Endodermal cell (in vitro differentiated cells): ENCODE results near the gene CCNQ. TPM values are rescaled to one million over a fixed set of nuclear protein-coding genes. Genes with fewer than 3 reads are reported as not detected.
A peak's percentile ranks its signal among the peaks of the same experiment; 100 is the strongest.

Experiments used
- DNase-seq: peaks from one replicate; pipeline ENCODE4 v3.0.0-alpha.2; 2017
- H3K27ac ChIP-seq: 2 replicates; pipeline ENCODE4 v1.5.1; 2013; ENCODE audit warnings: mild to moderate bottlenecking, low read depth, low read length, moderate library complexity
- H3K27me3 ChIP-seq: 2 replicates; pipeline ENCODE4 v1.6.1; 2013; ENCODE audit warnings: mild to moderate bottlenecking, low read length, moderate library complexity; ENCODE audit not compliant: insufficient read depth, control insufficient read depth, poor library complexity, severe bottlenecking
- H3K36me3 ChIP-seq: 2 replicates; pipeline ENCODE4 v1.7.0; 2013; ENCODE audit warnings: mild to moderate bottlenecking, low read length, moderate library complexity; ENCODE audit not compliant: control insufficient read depth, insufficient read depth
- H3K4me1 ChIP-seq: one replicate; pipeline ENCODE4 v1.7.0; 2013; ENCODE audit warnings: low read length; ENCODE audit not compliant: control insufficient read depth, insufficient read depth
- H3K4me3 ChIP-seq: 2 replicates; pipeline ENCODE4 v1.5.1; 2013; ENCODE audit warnings: mild to moderate bottlenecking, low read length, moderate library complexity
- H3K9ac ChIP-seq: 2 replicates; pipeline ENCODE4 v1.6.1; 2013; ENCODE audit warnings: mild to moderate bottlenecking, low read length, moderate library complexity; ENCODE audit not compliant: poor library complexity, severe bottlenecking; ENCODE audit errors: extremely low read depth
- H3K9me3 ChIP-seq: 2 replicates; pipeline ENCODE4 v1.6.1; 2013; ENCODE audit warnings: mild to moderate bottlenecking, low read length, moderate library complexity; ENCODE audit not compliant: control insufficient read depth
- H3K27ac Mint-ChIP-seq: 2 replicates; pipeline ENCODE4 v1.8.0; 2020; ENCODE audit warnings: mixed read lengths
- H3K27me3 Mint-ChIP-seq: 2 replicates; pipeline ENCODE4 v1.8.0; 2021; ENCODE audit warnings: mild to moderate bottlenecking, mixed read lengths; ENCODE audit not compliant: insufficient read depth
- H3K36me3 Mint-ChIP-seq: 2 replicates; pipeline ENCODE4 v1.8.0; 2020; ENCODE audit warnings: low read depth, mixed read lengths
- H3K4me1 Mint-ChIP-seq: 2 replicates; pipeline ENCODE4 v1.8.0; 2020; ENCODE audit warnings: mixed read lengths
- H3K4me3 Mint-ChIP-seq: 2 replicates; pipeline ENCODE4 v1.8.0; 2020; ENCODE audit warnings: mild to moderate bottlenecking, moderate library complexity, mixed read lengths
- H3K9me3 Mint-ChIP-seq: 2 replicates; pipeline ENCODE4 v1.8.0; 2020; ENCODE audit warnings: mild to moderate bottlenecking, mixed read lengths
- CTCF ChIP-seq: fragments of 200-600 bp; sonication (generic); conservative IDR thresholded peaks from 2 replicates; pipeline ENCODE4 v1.5.0; 2021; ENCODE audit warnings: antibody characterized with exemption, mild to moderate bottlenecking
- WGBS, 2 experiments: methylation state at CpG; one replicate each; pipeline versions ENCODE4 v1.1.5 to v1.1.7; 2013; ENCODE audit warnings: missing lambda C conversion rate in 2 of 2, mixed read lengths in 1 of 2; ENCODE audit not compliant: insufficient coverage in 1 of 2, insufficient read length in 1 of 2; 5-methylcytosine and 5-hydroxymethylcytosine counted together
- total RNA-seq, 2 donors: library from RNA; stranded (reverse); fragmentation: NEBNext Ultra II Directional in 1 of 2; extraction: Animal tissue kit (Norgen Biotek cat#: 25700) in 1 of 2; gene quantifications; 2 replicates in 1 of 2; 3 replicates in 1 of 2; pipeline ENCODE4 v1.2.1, GENCODE V29; 2021

The CCNQ gene
- total RNA-seq, 2 donors from 2014 or later = 17.1 to 20.8 TPM

GRCh38 chrX:153634832-153635231 is 35.9 kb upstream of the CCNQ start:
- WGBS, 2 experiments = 83% methylated on average over 15 of the region's 15 CpGs; no CpG with 5 or more reads in 1 of the 2 experiments
- H3K4me1 Mint-ChIP-seq = no peaks in the 10 kb centered on the region

GRCh38 chrX:153634236-153634635 is 35.3 kb upstream of the CCNQ start:
- no peaks in the 10 kb centered on the region for H3K4me1 Mint-ChIP-seq
- no peaks in the 10 kb centered on the region for H3K27me3 ChIP-seq
- H3K9me3 Mint-ChIP-seq = peaks cover 64% of the 10 kb centered on the region
- H3K4me3 ChIP-seq = no peak overlapping the region
- H3K4me1 ChIP-seq = no peaks in the 10 kb centered on the region
- no peak overlapping the region for H3K4me3 Mint-ChIP-seq
- peak; percentile 23 for DNase-seq
- H3K36me3 ChIP-seq = no peaks in the 10 kb centered on the region
- no peak for TF ChIP-seq CTCF
- no peaks in the 10 kb centered on the region for H3K36me3 Mint-ChIP-seq
- no peak overlapping the region for H3K27ac ChIP-seq
- H3K9ac ChIP-seq = no peak overlapping the region
- H3K27ac Mint-ChIP-seq = no peak overlapping the region
- no peaks in the 10 kb centered on the region for H3K9me3 ChIP-seq
- peaks cover 24% of the 10 kb centered on the region for H3K27me3 Mint-ChIP-seq
- 91 to 100% methylated on average over 3 to 6 of the region's 9 CpGs for WGBS, 2 experiments

More at GRCh38 chrX:153634832-153635231, 35.9 kb upstream of the CCNQ start:
- TF ChIP-seq CTCF = no peak
- peaks cover 28% of the 10 kb centered on the region for H3K27me3 Mint-ChIP-seq
- no peak overlapping the region for H3K27ac Mint-ChIP-seq
- no peaks in the 10 kb centered on the region for H3K4me1 ChIP-seq
- no peaks in the 10 kb centered on the region for H3K36me3 ChIP-seq
- DNase-seq = peak; percentile 26
- no peak overlapping the region for H3K9ac ChIP-seq
- no peaks in the 10 kb centered on the region for H3K27me3 ChIP-seq
- H3K4me3 ChIP-seq = no peak overlapping the region
- H3K27ac ChIP-seq = no peak overlapping the region
- H3K4me3 Mint-ChIP-seq = no peak overlapping the region
- H3K9me3 Mint-ChIP-seq = peaks cover 59% of the 10 kb centered on the region
- no peaks in the 10 kb centered on the region for H3K9me3 ChIP-seq
- H3K36me3 Mint-ChIP-seq = no peaks in the 10 kb centered on the region

GRCh38 chrX:153633607-153634180 is 34.8 kb upstream of the CCNQ start:
- H3K27me3 ChIP-seq = no peaks in the 10 kb centered on the region
- DNase-seq = peak; percentile 20
- Mint-ChIP-seq H3K27me3 (peaks cover 18% of the 10 kb centered on the region), H3K4me3 (no peak overlapping the region), H3K9me3 (peaks cover 65% of the 10 kb centered on the region), H3K27ac (no peak overlapping the region), H3K36me3 (no peaks in the 10 kb centered on the region), H3K4me1 (no peaks in the 10 kb centered on the region)
- H3K27ac ChIP-seq = no peak overlapping the region
- H3K36me3 ChIP-seq = no peaks in the 10 kb centered on the region
- no peaks in the 10 kb centered on the region for H3K9me3 ChIP-seq
- no peak for TF ChIP-seq CTCF
- WGBS, 2 experiments = 60 to 86% methylated on average over 1 to 15 of the region's 15 CpGs
- H3K9ac ChIP-seq = no peak overlapping the region
- no peaks in the 10 kb centered on the region for H3K4me1 ChIP-seq
- H3K4me3 ChIP-seq = no peak overlapping the region
